ENCODE data around the gene RIOK2.

GRCh38 chr5:97119007-97119390 lies 64.0 kb downstream of the RIOK2 start:
- TF ChIP-seq CTCF (IDR thresholded peaks at IDR 0.05) (no peak), POLR2A (IDR thresholded peaks at IDR 0.05) (no peak)

Measured in esophagus squamous epithelium (tissue), 4 donors.